Occipital lobe (tissue), 2 donors: ENCODE data around the gene TRABD2B. TPM values are rescaled to one million over a fixed set of nuclear protein-coding genes. Genes with fewer than 3 reads are reported as not detected.

ENCODE experiments used
- DNase-seq: peaks from one replicate; lab custom pipeline; 2025; lab: John Stamatoyannopoulos, UW
- total RNA-seq: library from RNA; depleted of rRNA; stranded (reverse); fragments of >200 nt; gene quantifications from one replicate; pipeline ENCODE4 v1.2.3, GENCODE V29; 2014

The TRABD2B gene
- total RNA-seq, 1 donor from 2014 or later, result under 0.01 TPM

- DNase-seq, result no peak
These were observed 3.8 kb downstream of the TRABD2B start for GRCh38 chr1:47993416-47993740.

GRCh38 chr1:47992720-47993415 is 4.3 kb downstream of the TRABD2B start:
- DNase-seq, result no peak

- DNase-seq, result no peak
These were observed 5.5 kb downstream of the TRABD2B start for GRCh38 chr1:47991673-47992072.

- DNase-seq, result no peak
These were observed 6.0 kb downstream of the TRABD2B start for GRCh38 chr1:47991187-47991586.

- no peak for DNase-seq
These were observed 6.9 kb downstream of the TRABD2B start for GRCh38 chr1:47990286-47990685.

GRCh38 chr1:47987601-47988000 is 9.6 kb downstream of the TRABD2B start:
- no peak for DNase-seq

- no peak for DNase-seq
These were observed 10.4 kb downstream of the TRABD2B start for GRCh38 chr1:47986761-47987200.

GRCh38 chr1:47985018-47985417 is 12.2 kb downstream of the TRABD2B start:
- no peak for DNase-seq

GRCh38 chr1:47984175-47984789 is 12.9 kb downstream of the TRABD2B start:
- DNase-seq, result no peak

- no peak for DNase-seq
These were observed 13.5 kb downstream of the TRABD2B start for GRCh38 chr1:47983691-47984090.

- no peak for DNase-seq
These were observed 15.4 kb downstream of the TRABD2B start for GRCh38 chr1:47981667-47982350.

GRCh38 chr1:47980501-47980900 is 16.7 kb downstream of the TRABD2B start:
- no peak for DNase-seq

GRCh38 chr1:47979724-47980123 is 17.5 kb downstream of the TRABD2B start:
- no peak for DNase-seq

GRCh38 chr1:47978486-47978885 is 18.7 kb downstream of the TRABD2B start:
- no peak for DNase-seq

GRCh38 chr1:47976728-47977127 is 20.5 kb downstream of the TRABD2B start:
- DNase-seq, result no peak

GRCh38 chr1:47976267-47976666 is 20.9 kb downstream of the TRABD2B start:
- no peak for DNase-seq

GRCh38 chr1:47975302-47975921 is 21.8 kb downstream of the TRABD2B start:
- DNase-seq, result no peak

- DNase-seq, result no peak
These were observed 24.2 kb downstream of the TRABD2B start for GRCh38 chr1:47972864-47973432.

GRCh38 chr1:47971385-47972160 is 25.6 kb downstream of the TRABD2B start:
- DNase-seq, result no peak

- no peak for DNase-seq
These were observed 26.3 kb downstream of the TRABD2B start for GRCh38 chr1:47970882-47971281.

- DNase-seq, result no peak
These were observed 27.7 kb downstream of the TRABD2B start for GRCh38 chr1:47969478-47969877.
